Suprapubic skin (tissue), 4 donors: ENCODE data around the gene KAZN.

ENCODE experiments used
- EP300 ChIP-seq: sonication (generic); formaldehyde crosslinking; IDR thresholded peaks from one replicate; pipeline ENCODE4 v1.6.1; 2017; ENCODE audit warnings: antibody characterized with exemption
- POLR2A ChIP-seq, 2 donors: fragments of 450-650 bp; IDR thresholded peaks; one replicate each; pipeline ENCODE4 v1.6.1; 2017; ENCODE audit warnings: antibody characterized with exemption in 2 of 2, mild to moderate bottlenecking in 2 of 2, moderate library complexity in 2 of 2
- POLR2AphosphoS5 ChIP-seq, 3 donors: sonication (generic); formaldehyde crosslinking; IDR thresholded peaks; one replicate each; pipeline ENCODE4 v1.6.1; 2017; ENCODE audit warnings: antibody characterized with exemption in 3 of 3
- TF ChIP-seq, protein P1 (sequence below), 2 donors: fragments of 200-600 bp in 1 of 2; fragments of 450-650 bp in 1 of 2; sonication (generic) in 1 of 2; IDR thresholded peaks; one replicate each; pipeline ENCODE4 v1.5.1; 2016 to 2019; ENCODE audit warnings: antibody characterized with exemption in 2 of 2, mild to moderate bottlenecking in 1 of 2, moderate library complexity in 1 of 2

DNA sequence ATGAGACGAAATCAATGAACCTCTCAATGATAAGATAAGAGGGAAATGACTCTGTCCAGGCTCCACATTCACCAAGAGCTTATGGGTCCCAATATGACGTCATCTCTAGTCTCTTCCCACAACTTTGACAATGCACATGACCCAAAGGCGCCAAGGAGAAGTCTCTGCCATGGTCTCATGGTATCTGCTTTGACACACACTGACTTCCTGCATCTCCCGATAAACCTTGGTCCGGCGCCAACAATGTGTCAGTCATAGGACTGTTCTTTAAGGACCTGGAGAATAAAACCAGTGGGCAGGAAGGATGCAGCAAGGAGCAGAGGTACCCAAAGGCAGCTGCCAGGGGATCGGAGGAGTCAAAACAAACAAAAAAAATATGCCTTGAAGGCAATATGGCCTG lies 508.1 kb downstream of the KAZN start:
- TF ChIP-seq, protein P1, sequence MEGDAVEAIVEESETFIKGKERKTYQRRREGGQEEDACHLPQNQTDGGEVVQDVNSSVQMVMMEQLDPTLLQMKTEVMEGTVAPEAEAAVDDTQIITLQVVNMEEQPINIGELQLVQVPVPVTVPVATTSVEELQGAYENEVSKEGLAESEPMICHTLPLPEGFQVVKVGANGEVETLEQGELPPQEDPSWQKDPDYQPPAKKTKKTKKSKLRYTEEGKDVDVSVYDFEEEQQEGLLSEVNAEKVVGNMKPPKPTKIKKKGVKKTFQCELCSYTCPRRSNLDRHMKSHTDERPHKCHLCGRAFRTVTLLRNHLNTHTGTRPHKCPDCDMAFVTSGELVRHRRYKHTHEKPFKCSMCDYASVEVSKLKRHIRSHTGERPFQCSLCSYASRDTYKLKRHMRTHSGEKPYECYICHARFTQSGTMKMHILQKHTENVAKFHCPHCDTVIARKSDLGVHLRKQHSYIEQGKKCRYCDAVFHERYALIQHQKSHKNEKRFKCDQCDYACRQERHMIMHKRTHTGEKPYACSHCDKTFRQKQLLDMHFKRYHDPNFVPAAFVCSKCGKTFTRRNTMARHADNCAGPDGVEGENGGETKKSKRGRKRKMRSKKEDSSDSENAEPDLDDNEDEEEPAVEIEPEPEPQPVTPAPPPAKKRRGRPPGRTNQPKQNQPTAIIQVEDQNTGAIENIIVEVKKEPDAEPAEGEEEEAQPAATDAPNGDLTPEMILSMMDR (IDR thresholded peaks at IDR 0.05) = no peak
- TF ChIP-seq POLR2A (IDR thresholded peaks at IDR 0.05) (no peak), POLR2AphosphoS5 (IDR thresholded peaks at IDR 0.05) (no peak), EP300 (no peak)
